B cell (primary cell): ENCODE results near the gene CHAT. TPM values are rescaled to one million over a fixed set of nuclear protein-coding genes. Genes with fewer than 3 reads are reported as not detected.

Experiments
- ATAC-seq: fragments of 200-7000 bp; cut with Tn5 transposase; one replicate; pipeline ENCODE4 v1.10.0; 2021; ENCODE audit warnings: low read depth, mild to moderate bottlenecking, moderate number of reproducible peaks, moderate library complexity
- CTCF ChIA-PET: fragments of 350-600 bp; sonication (Branson Sonifier 250); formaldehyde crosslinking; loops from one replicate; lab custom pipeline; 2021; ENCODE audit warnings: antibody characterized with exemption, inconsistent platforms; lab: Charles Lee
- POLR2A ChIA-PET: fragments of 350-600 bp; sonication (Branson Sonifier 250); formaldehyde crosslinking; loops from one replicate; lab custom pipeline; 2021; ENCODE audit warnings: antibody characterized with exemption; lab: Charles Lee
- DNase-seq: peaks from one replicate; pipeline ENCODE4 v3.0.0; 2013
- H2AFZ ChIP-seq: 2 replicates; pipeline ENCODE4 v1.6.1; 2012; ENCODE audit warnings: mild to moderate bottlenecking, low read depth, low read length; ENCODE audit not compliant: insufficient read depth, poor library complexity, severe bottlenecking
- H3K27ac ChIP-seq, 2 donors: 1 replicate in 1 of 2; 2 replicates in 1 of 2; pipeline ENCODE4 v1.5.1; 2012 to 2013; ENCODE audit warnings: low read length in 2 of 2, mild to moderate bottlenecking in 2 of 2, moderate library complexity in 1 of 2
- H3K27me3 ChIP-seq, 4 experiments: fragments of 200-600 bp in 1 of 4; sonication (generic) in 1 of 4; replicated peaks in 1 of 4; 1 replicate in 2 of 4; 2 replicates in 2 of 4; pipeline versions ENCODE4 v1.6.1 to v1.7.0; 2013 to 2016; ENCODE audit warnings: low read length in 3 of 4, mild to moderate bottlenecking in 2 of 4, mixed read lengths in 1 of 4, moderate library complexity in 1 of 4; ENCODE audit not compliant: insufficient read depth in 4 of 4, control insufficient read depth in 3 of 4; ENCODE audit errors: control extremely low read depth in 1 of 4
- H3K36me3 ChIP-seq, 2 experiments: replicated peaks in 1 of 2; 1 replicate in 1 of 2; 2 replicates in 1 of 2; pipeline versions ENCODE4 v1.6.1 to v1.7.1; 2013; ENCODE audit warnings: low read length in 1 of 2; ENCODE audit not compliant: insufficient read depth in 2 of 2, control insufficient read depth in 1 of 2; ENCODE audit errors: control extremely low read depth in 1 of 2, extremely low read depth in 1 of 2
- H3K4me1 ChIP-seq, 2 donors: fragments of 200-600 bp in 1 of 2; sonication (generic) in 1 of 2; 1 replicate in 1 of 2; 2 replicates in 1 of 2; pipeline versions ENCODE4 v1.5.1 to v1.6.1; 2013 to 2017; ENCODE audit warnings: low read length in 2 of 2; ENCODE audit not compliant: control insufficient read depth in 2 of 2, insufficient read depth in 2 of 2
- H3K4me2 ChIP-seq: replicated peaks from 2 replicates; pipeline ENCODE3; 2012; ENCODE audit warnings: mild to moderate bottlenecking, low read depth, low read length; ENCODE audit not compliant: poor library complexity, severe bottlenecking
- H3K4me3 ChIP-seq, 5 experiments: fragments of 200-600 bp in 1 of 5; sonication (generic) in 1 of 5; 1 replicate in 3 of 5; 2 replicates in 2 of 5; pipeline versions ENCODE4 v1.5.1 to v1.7.0; 2011 to 2016; ENCODE audit warnings: low read length in 4 of 5, mild to moderate bottlenecking in 4 of 5, low read depth in 2 of 5, control low read depth in 1 of 5, moderate library complexity in 1 of 5; ENCODE audit not compliant: insufficient read depth in 1 of 5; ENCODE audit errors: control extremely low read depth in 1 of 5, extremely low read depth in 1 of 5
- H3K79me2 ChIP-seq: fragments of 200-600 bp; sonication (generic); one replicate; pipeline ENCODE4 v1.6.0; 2016; ENCODE audit warnings: low read length; ENCODE audit not compliant: control insufficient read depth, insufficient read depth
- H3K9ac ChIP-seq: fragments of 200-600 bp; sonication (generic); 2 replicates; pipeline ENCODE4 v1.6.1; 2017; ENCODE audit warnings: mild to moderate bottlenecking, low read length, moderate library complexity
- H3K9me3 ChIP-seq, 3 donors: one replicate each; pipeline versions ENCODE4 v1.6.1 to v1.7.1; 2013; ENCODE audit warnings: low read length in 2 of 3; ENCODE audit not compliant: control insufficient read depth in 2 of 3, insufficient read depth in 1 of 3; ENCODE audit errors: control extremely low read depth in 1 of 3
- H4K20me1 ChIP-seq: 2 replicates; pipeline ENCODE4 v1.6.0; 2012; ENCODE audit warnings: mild to moderate bottlenecking, low read length; ENCODE audit not compliant: insufficient read depth, control insufficient read depth, poor library complexity, severe bottlenecking
- H3K27ac Mint-ChIP-seq: one replicate; pipeline ENCODE4 v1.8.0; 2021; ENCODE audit warnings: mixed read lengths
- H3K27me3 Mint-ChIP-seq: one replicate; pipeline ENCODE4 v1.8.0; 2021; ENCODE audit warnings: mixed read lengths
- H3K4me1 Mint-ChIP-seq: one replicate; pipeline ENCODE4 v1.8.0; 2021; ENCODE audit warnings: mixed read lengths
- H3K4me3 Mint-ChIP-seq: one replicate; pipeline ENCODE4 v1.8.0; 2021; ENCODE audit warnings: mixed read lengths
- H3K9me3 Mint-ChIP-seq: one replicate; pipeline ENCODE4 v1.8.0; 2022; ENCODE audit warnings: mixed read lengths; ENCODE audit not compliant: insufficient read depth
- EZH2 ChIP-seq: IDR thresholded peaks from 2 replicates; pipeline ENCODE4 v1.6.1; 2012; ENCODE audit warnings: borderline replicate concordance, low read depth, mild to moderate bottlenecking, moderate library complexity, low read length; ENCODE audit not compliant: insufficient read depth, poor library complexity, severe bottlenecking
- WGBS: methylation state at CpG from one replicate; pipeline ENCODE4 v1.1.5; 2013; ENCODE audit warnings: missing lambda C conversion rate; ENCODE audit not compliant: insufficient coverage; 5-methylcytosine and 5-hydroxymethylcytosine counted together
- intact Hi-C: fragments of 100-400 bp; cut with micrococcal nuclease; formaldehyde crosslinking; loops from one replicate; pipeline ENCODE4 v1.10.0; 2022
- polyA plus RNA-seq: library from polyadenylated mRNA; depleted of rRNA; stranded (reverse); fragments of >200 nt; gene quantifications from 2 replicates; pipeline ENCODE4 v1.2.3, GENCODE V29; 2012
- total RNA-seq, 2 donors: library from RNA; stranded (reverse); fragments of 120-200 nt in 1 of 2; gene quantifications; 1 replicate in 1 of 2; 2 replicates in 1 of 2; pipeline versions ENCODE4 v1.2.3 to v1.2.4, GENCODE V29; 2013 to 2022
- TF ChIP-seq, protein P1 (sequence below): fragments of 200-600 bp; IDR thresholded peaks from one replicate; pipeline ENCODE4 v1.8.0; 2022; ENCODE audit warnings: antibody characterized with exemption, mild to moderate bottlenecking

The CHAT gene
- total and polyA plus RNA-seq, 2 donors (not counting 1 experiment from before 2014, with no cell fraction given), result not detected

DNA sequence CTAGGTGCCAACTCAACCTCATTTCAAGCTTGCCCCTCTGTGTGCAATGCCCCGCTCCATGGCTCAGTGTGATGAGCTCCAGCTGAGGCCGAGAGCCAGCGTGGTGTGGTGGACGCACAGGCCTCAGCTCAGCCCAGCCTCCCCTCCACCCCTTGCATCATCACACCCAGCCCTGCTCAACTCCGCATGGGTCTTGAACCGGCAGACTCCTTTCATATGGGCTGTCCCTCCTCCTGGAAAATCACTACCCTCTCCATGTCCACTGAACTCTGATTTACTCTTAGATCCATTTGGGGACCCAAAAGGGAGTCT lies 20.3 kb upstream of the CHAT start:
- Histone ChIP-seq H3K4me3 (no peak overlapping the region), H3K27me3 (peaks cover 0 to 8% (median 1%) of the 10 kb centered on the region in 4 experiments), H3K79me2 (no peaks in the 10 kb centered on the region), H3K9ac (no peak overlapping the region), H3K4me1 (peaks cover 0 to 2% of the 10 kb centered on the region in 2 donors), H3K4me2 (no peak overlapping the region), H2AFZ (no peak overlapping the region), H3K27ac (no peak overlapping the region), H3K9me3 (peaks cover 0 to 3% (median 0%) of the 10 kb centered on the region in 3 donors), H4K20me1 (no peaks in the 10 kb centered on the region), H3K36me3 (no peaks in the 10 kb centered on the region)
- ChIA-PET POLR2A (no interaction called here), CTCF (interaction anchor here (0.6 to 3.4 kb wide), 14 partner anchors 8 to 682 kb away, joined by 3 to 19 read pairs (median 5); partner anchors contain the start of gene ERCC6)
- H3K27ac Mint-ChIP-seq, result no peak overlapping the region
- H3K9me3 Mint-ChIP-seq, result peaks cover 4% of the 10 kb centered on the region
- intact Hi-C loops, result no loop called here
- DNase-seq (no peak), ATAC-seq (no peak)
- 85% methylated on average over 6 of the region's 6 CpGs for WGBS
- H3K4me1 Mint-ChIP-seq, result peaks cover 3% of the 10 kb centered on the region
- H3K4me3 Mint-ChIP-seq, result no peak overlapping the region
- H3K27me3 Mint-ChIP-seq, result peaks cover 21% of the 10 kb centered on the region
- TF ChIP-seq, protein P1, sequence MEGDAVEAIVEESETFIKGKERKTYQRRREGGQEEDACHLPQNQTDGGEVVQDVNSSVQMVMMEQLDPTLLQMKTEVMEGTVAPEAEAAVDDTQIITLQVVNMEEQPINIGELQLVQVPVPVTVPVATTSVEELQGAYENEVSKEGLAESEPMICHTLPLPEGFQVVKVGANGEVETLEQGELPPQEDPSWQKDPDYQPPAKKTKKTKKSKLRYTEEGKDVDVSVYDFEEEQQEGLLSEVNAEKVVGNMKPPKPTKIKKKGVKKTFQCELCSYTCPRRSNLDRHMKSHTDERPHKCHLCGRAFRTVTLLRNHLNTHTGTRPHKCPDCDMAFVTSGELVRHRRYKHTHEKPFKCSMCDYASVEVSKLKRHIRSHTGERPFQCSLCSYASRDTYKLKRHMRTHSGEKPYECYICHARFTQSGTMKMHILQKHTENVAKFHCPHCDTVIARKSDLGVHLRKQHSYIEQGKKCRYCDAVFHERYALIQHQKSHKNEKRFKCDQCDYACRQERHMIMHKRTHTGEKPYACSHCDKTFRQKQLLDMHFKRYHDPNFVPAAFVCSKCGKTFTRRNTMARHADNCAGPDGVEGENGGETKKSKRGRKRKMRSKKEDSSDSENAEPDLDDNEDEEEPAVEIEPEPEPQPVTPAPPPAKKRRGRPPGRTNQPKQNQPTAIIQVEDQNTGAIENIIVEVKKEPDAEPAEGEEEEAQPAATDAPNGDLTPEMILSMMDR, result no peak
- TF ChIP-seq EZH2, result no peak

DNA sequence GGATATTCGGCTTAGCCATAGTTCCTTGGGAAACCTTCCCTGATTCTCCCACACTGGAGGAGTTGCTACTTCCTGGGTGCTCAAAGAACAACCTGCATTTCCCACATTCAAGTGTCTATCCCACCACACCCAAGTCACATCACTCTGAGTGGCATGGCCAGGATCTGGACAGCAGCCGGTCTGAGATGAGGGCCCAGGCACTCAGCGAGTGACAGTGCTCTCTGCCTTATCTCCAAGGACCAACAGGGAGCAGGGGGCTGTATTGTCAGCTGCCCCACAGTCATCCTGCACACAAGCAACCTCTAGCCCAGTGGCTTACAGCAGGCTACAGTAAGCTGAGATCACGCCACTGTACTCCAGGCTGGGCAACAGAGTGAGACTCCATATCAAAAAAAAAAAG lies 19.8 kb upstream of the CHAT start:
- no peak overlapping the region for H3K27ac ChIP-seq

More for the DNA sequence above, 19.8 kb upstream of the CHAT start:
- Histone ChIP-seq H3K4me3 (no peak overlapping the region), H3K79me2 (no peaks in the 10 kb centered on the region), H3K4me1 (peaks cover 0 to 2% of the 10 kb centered on the region in 2 donors), H2AFZ (no peak overlapping the region), H3K4me2 (no peak overlapping the region), H3K36me3 (no peaks in the 10 kb centered on the region), H3K9ac (no peak overlapping the region), H4K20me1 (no peaks in the 10 kb centered on the region), H3K27me3 (peaks cover 0 to 8% (median 1%) of the 10 kb centered on the region in 4 experiments), H3K9me3 (peaks cover 0 to 3% (median 0%) of the 10 kb centered on the region in 3 donors)
- ATAC-seq, result no peak
- ChIA-PET CTCF (interaction anchor here (0.6 to 3.4 kb wide), 11 partner anchors 10 to 681 kb away, joined by 3 to 19 read pairs (median 6); partner anchors contain the start of gene ERCC6), POLR2A (no interaction called here)
- TF ChIP-seq, protein P1, result no peak
- no peak for TF ChIP-seq EZH2
- no peak for DNase-seq
- Mint-ChIP-seq H3K4me3 (no peak overlapping the region), H3K4me1 (peaks cover 3% of the 10 kb centered on the region), H3K9me3 (peaks cover 3% of the 10 kb centered on the region), H3K27me3 (peaks cover 21% of the 10 kb centered on the region), H3K27ac (no peak overlapping the region)
- intact Hi-C loops, result no loop called here
- WGBS, result 70% methylated on average over 3 of the region's 4 CpGs
